Liver (tissue), 9 donors: ENCODE results near the gene HEATR5B. TPM values are rescaled to one million over a fixed set of nuclear protein-coding genes. Genes with fewer than 3 reads are reported as not detected.

Source experiments
- DNase-seq: peaks from one replicate; pipeline ENCODE4 v3.0.0-alpha.2; 2017; ENCODE audit warnings: low spot score
- H3K27ac ChIP-seq, 2 donors: one replicate each; pipeline ENCODE4 v1.7.0; 2013; ENCODE audit warnings: inconsistent platforms in 2 of 2, low read length in 2 of 2, control low read depth in 1 of 2, low read depth in 1 of 2, mild to moderate bottlenecking in 1 of 2
- H3K27me3 ChIP-seq, 4 donors: one replicate each; pipeline versions ENCODE4 v1.6.1 to v1.7.0; 2013; ENCODE audit warnings: low read length in 3 of 4, inconsistent platforms in 1 of 4, mild to moderate bottlenecking in 1 of 4, moderate library complexity in 1 of 4; ENCODE audit not compliant: control insufficient read depth in 4 of 4, insufficient read depth in 4 of 4
- H3K36me3 ChIP-seq, 4 donors: one replicate each; pipeline versions ENCODE4 v1.6.1 to v1.7.0; 2013; ENCODE audit warnings: low read length in 3 of 4, mild to moderate bottlenecking in 3 of 4, low read depth in 1 of 4, moderate library complexity in 1 of 4; ENCODE audit not compliant: control insufficient read depth in 4 of 4, insufficient read depth in 3 of 4
- H3K4me1 ChIP-seq, 4 donors: one replicate each; pipeline versions ENCODE4 v1.6.1 to v1.7.0; 2013; ENCODE audit warnings: low read length in 3 of 4, mild to moderate bottlenecking in 3 of 4, moderate library complexity in 1 of 4; ENCODE audit not compliant: control insufficient read depth in 4 of 4, insufficient read depth in 4 of 4
- H3K4me3 ChIP-seq, 3 donors: one replicate each; pipeline versions ENCODE4 v1.6.1 to v1.7.0; 2013; ENCODE audit warnings: low read length in 3 of 3, control low read depth in 1 of 3, low read depth in 1 of 3, mild to moderate bottlenecking in 1 of 3
- H3K9ac ChIP-seq, 2 donors: one replicate each; pipeline ENCODE4 v1.7.0; 2013; ENCODE audit warnings: low read length in 2 of 2, mild to moderate bottlenecking in 2 of 2, moderate library complexity in 2 of 2, control low read depth in 1 of 2, low read depth in 1 of 2
- H3K9me3 ChIP-seq, 4 donors: one replicate each; pipeline versions ENCODE4 v1.6.1 to v1.7.0; 2013; ENCODE audit warnings: low read length in 3 of 4; ENCODE audit not compliant: control insufficient read depth in 4 of 4
- ATF3 ChIP-seq: IDR thresholded peaks from 2 replicates; pipeline ENCODE4 v1.6.1; 2016; ENCODE audit warnings: antibody characterized with exemption
- CTCF ChIP-seq: fragments of 150-350 bp; IDR thresholded peaks from 2 replicates; pipeline ENCODE4 v1.5.1; 2017; ENCODE audit warnings: improper control_type of control experiment, low read depth, low read length; ENCODE audit not compliant: missing input control
- EGR1 ChIP-seq, 2 donors: IDR thresholded peaks; 2 replicates each; pipeline ENCODE4 v1.6.1; 2016 to 2018; ENCODE audit warnings: antibody characterized with exemption in 2 of 2, low read depth in 2 of 2
- FOXA1 ChIP-seq: IDR thresholded peaks from 2 replicates; pipeline ENCODE4 v1.6.1; 2016; ENCODE audit warnings: antibody characterized with exemption
- FOXA2 ChIP-seq: IDR thresholded peaks from 2 replicates; pipeline ENCODE4 v1.6.1; 2016; ENCODE audit warnings: antibody characterized with exemption
- GABPA ChIP-seq, 2 donors: IDR thresholded peaks in 1 of 2; conservative IDR thresholded peaks in 1 of 2; 2 replicates each; pipeline ENCODE4 v1.6.1; 2016; ENCODE audit warnings: antibody characterized with exemption in 2 of 2, mild to moderate bottlenecking in 1 of 2, moderate library complexity in 1 of 2
- HNF4A ChIP-seq, 2 donors: conservative IDR thresholded peaks; 2 replicates each; pipeline ENCODE4 v1.6.1; 2016; ENCODE audit warnings: antibody characterized with exemption in 2 of 2, mild to moderate bottlenecking in 2 of 2
- HNF4G ChIP-seq: IDR thresholded peaks from 2 replicates; pipeline ENCODE4 v1.6.1; 2016; ENCODE audit warnings: antibody characterized with exemption
- JUND ChIP-seq, 2 donors: IDR thresholded peaks; 2 replicates each; pipeline ENCODE4 v1.6.1; 2016; ENCODE audit warnings: antibody characterized with exemption in 2 of 2
- MAX ChIP-seq: IDR thresholded peaks from 2 replicates; pipeline ENCODE4 v1.6.1; 2016; ENCODE audit warnings: antibody characterized with exemption
- NR2F2 ChIP-seq: IDR thresholded peaks from 2 replicates; pipeline ENCODE4 v1.6.1; 2016; ENCODE audit warnings: antibody characterized with exemption
- RAD21 ChIP-seq, 2 donors: IDR thresholded peaks; 2 replicates each; pipeline ENCODE4 v1.6.1; 2016; ENCODE audit warnings: antibody characterized with exemption in 2 of 2, mild to moderate bottlenecking in 2 of 2
- REST ChIP-seq: IDR thresholded peaks from 2 replicates; pipeline ENCODE4 v1.6.1; 2016; ENCODE audit warnings: antibody characterized with exemption, mild to moderate bottlenecking
- RXRA ChIP-seq, 2 donors: IDR thresholded peaks; 2 replicates each; pipeline ENCODE4 v1.6.1; 2017 to 2018; ENCODE audit warnings: antibody characterized with exemption in 2 of 2, mild to moderate bottlenecking in 1 of 2
- SP1 ChIP-seq: IDR thresholded peaks from 2 replicates; pipeline ENCODE4 v1.6.1; 2018; ENCODE audit warnings: antibody characterized with exemption, mild to moderate bottlenecking
- TAF1 ChIP-seq: conservative IDR thresholded peaks from 2 replicates; pipeline ENCODE4 v1.6.1; 2016; ENCODE audit warnings: antibody characterized with exemption, mild to moderate bottlenecking
- YY1 ChIP-seq: IDR thresholded peaks from 2 replicates; pipeline ENCODE4 v1.6.1; 2016; ENCODE audit warnings: antibody characterized with exemption, mild to moderate bottlenecking
- ZBTB33 ChIP-seq: IDR thresholded peaks from 2 replicates; pipeline ENCODE4 v1.6.1; 2016; ENCODE audit warnings: antibody characterized with exemption
- WGBS: extraction: QIAGEN DNeasy Blood & Tissue Kit; methylation state at CpG from one replicate; pipeline ENCODE4 v1.1.7; 2013; 5-methylcytosine and 5-hydroxymethylcytosine counted together
- polyA plus RNA-seq, 2 donors: library from polyadenylated mRNA; stranded (reverse) in 1 of 2; unstranded in 1 of 2; fragments of 200-250 nt in 1 of 2; fragments of >200 nt in 1 of 2; fragmentation: Nextera tagmentation in 1 of 2; extraction: Ambion mirVana in 1 of 2; gene quantifications; one replicate each; pipeline versions ENCODE4 v1.2.1 to v1.2.3, GENCODE V29; 2013 to 2015
- total RNA-seq, 2 donors: library from RNA; depleted of rRNA; stranded (reverse); fragments of >200 nt; gene quantifications; one replicate each; pipeline ENCODE4 v1.2.3, GENCODE V29; 2014
- donor health status: healthy.
- donor health status: healthy.
- donor health status: healthy.
- donor health status: healthy.
- donor health status: healthy.

The HEATR5B gene
- total and polyA plus RNA-seq, 4 donors: 4.1 to 24.3 (median 11.6) TPM

GRCh38 chr2:36964496-36965058 is 119.6 kb downstream of the HEATR5B start:
- Histone ChIP-seq H3K27me3 (no peaks in the 10 kb centered on the region), H3K9ac (no peak overlapping the region), H3K27ac (no peak overlapping the region), H3K4me1 (peaks cover 6 to 30% (median 20%) of the 10 kb centered on the region in 4 donors), H3K36me3 (no peaks in the 10 kb centered on the region), H3K4me3 (no peak overlapping the region), H3K9me3 (no peaks in the 10 kb centered on the region)
- 81% methylated on average over 5 of the region's 5 CpGs for WGBS
- DNase-seq: no peak
- TF ChIP-seq HNF4A (conservative IDR thresholded peaks at IDR 0.05) (no peak), RAD21 (IDR thresholded peaks at IDR 0.05) (no peak), HNF4G (no peak), TAF1 (no peak), SP1 (no peak), EGR1 (IDR thresholded peaks at IDR 0.05; ENCODE audit: low read depth in 2 of 2) (no peak)

- Histone ChIP-seq H3K36me3 (no peaks in the 10 kb centered on the region), H3K27ac (no peak overlapping the region), H3K27me3 (no peaks in the 10 kb centered on the region), H3K4me3 (no peak overlapping the region), H3K9me3 (no peaks in the 10 kb centered on the region), H3K9ac (no peak overlapping the region), H3K4me1 (peaks cover 6 to 30% (median 20%) of the 10 kb centered on the region in 4 donors)
- TF ChIP-seq JUND (IDR thresholded peaks at IDR 0.05): no peak
- no peak for TF ChIP-seq TAF1
- TF ChIP-seq HNF4A (conservative IDR thresholded peaks at IDR 0.05): no peak
- no peak for TF ChIP-seq GABPA (IDR thresholded peaks at IDR 0.05 in 1 of 2, conservative IDR thresholded peaks at IDR 0.05 in 1 of 2)
- TF ChIP-seq RXRA (IDR thresholded peaks at IDR 0.05): no peak
- TF ChIP-seq SP1: no peak
- no peak for TF ChIP-seq ZBTB33
- no peak for TF ChIP-seq REST
- TF ChIP-seq RAD21 (IDR thresholded peaks at IDR 0.05): no peak
- TF ChIP-seq NR2F2: no peak
- no peak for TF ChIP-seq FOXA2
- no peak for TF ChIP-seq HNF4G
- TF ChIP-seq MAX: no peak
- no peak for TF ChIP-seq EGR1 (IDR thresholded peaks at IDR 0.05; ENCODE audit: low read depth in 2 of 2)
- TF ChIP-seq CTCF: no peak
- no peak for TF ChIP-seq YY1
- no peak for TF ChIP-seq FOXA1
- TF ChIP-seq ATF3: no peak
- no peak for DNase-seq
- 94% methylated on average over 4 of the region's 4 CpGs for WGBS
Observed at GRCh38 chr2:36963734-36964133, 120.4 kb downstream of the HEATR5B start.
